GM12873 (cell line): ENCODE results near the gene OVOL1.

ENCODE experiments used
- CTCF ChIP-seq: IDR thresholded peaks from 2 replicates; pipeline ENCODE4 v1.5.1; 2012; ENCODE audit warnings: low read depth, mild to moderate bottlenecking, moderate library complexity, low read length, control low read depth; ENCODE audit not compliant: insufficient read depth; ENCODE audit errors: missing control alignments

The OVOL1 gene

DNA sequence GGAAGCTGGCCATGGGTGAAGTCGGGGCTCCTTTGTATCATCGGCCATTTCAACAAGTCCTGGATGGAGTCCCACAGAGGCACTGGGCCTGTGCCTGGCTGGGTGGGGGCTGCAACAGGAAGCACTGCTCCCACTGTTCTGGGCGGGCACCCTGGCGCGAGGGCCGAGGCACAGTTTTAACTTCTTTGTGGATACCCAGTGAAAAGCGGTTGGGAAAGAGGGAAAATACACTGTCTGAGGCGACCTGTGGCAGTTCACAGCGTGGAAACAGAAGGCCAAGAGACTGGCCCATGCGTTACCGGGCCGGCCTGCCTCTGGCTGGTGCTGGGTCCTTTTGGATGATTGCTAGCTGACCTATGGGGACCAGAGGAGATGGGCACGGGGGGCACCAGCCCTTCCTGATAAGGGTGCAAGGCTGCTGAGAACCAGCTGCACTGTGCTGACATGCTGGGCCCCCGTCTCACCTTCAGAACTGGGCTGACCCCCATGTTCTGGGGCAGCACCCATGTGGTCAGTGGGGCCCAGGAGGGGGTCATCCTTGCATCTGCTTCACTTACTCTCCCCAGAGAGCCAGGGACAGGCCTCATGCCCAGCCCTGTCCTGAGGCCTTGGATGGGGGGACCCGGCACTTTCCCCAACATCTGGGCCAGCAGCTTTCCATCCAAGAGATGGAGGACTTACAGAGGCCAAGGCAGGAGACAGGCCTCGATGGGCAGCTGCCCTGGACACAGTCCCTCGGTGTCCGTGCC is 4.2 kb downstream of the OVOL1 start:
- TF ChIP-seq CTCF, result no peak

DNA sequence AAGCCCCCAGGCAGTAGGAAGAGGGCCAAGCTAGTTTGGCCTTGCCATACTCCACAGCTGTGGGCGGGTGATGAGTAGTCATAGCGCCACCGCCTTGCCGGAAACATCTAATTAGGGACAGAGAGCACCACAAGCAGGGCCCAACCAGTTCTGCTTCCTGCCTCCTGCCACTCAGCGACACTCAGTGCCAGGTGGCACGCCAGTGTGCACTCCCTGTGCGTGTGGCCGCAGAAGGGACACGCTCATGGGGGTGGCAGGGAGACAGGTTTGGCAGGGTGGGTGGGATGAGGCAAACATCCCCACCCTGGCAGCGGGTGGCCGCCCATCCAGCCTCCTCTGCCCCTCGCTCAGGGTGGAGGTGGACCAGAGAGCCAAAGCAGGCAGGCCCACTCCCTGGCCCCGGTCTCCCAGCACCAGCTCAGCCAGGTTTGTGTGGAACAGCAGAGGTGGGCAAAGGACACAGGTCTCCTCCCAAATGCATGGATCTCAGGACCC is 4.9 kb downstream of the OVOL1 start:
- TF ChIP-seq CTCF, result peak; percentile 4

GRCh38 chr11:65792456-65792855 is 5.6 kb downstream of the OVOL1 start:
- no peak for TF ChIP-seq CTCF

DNA sequence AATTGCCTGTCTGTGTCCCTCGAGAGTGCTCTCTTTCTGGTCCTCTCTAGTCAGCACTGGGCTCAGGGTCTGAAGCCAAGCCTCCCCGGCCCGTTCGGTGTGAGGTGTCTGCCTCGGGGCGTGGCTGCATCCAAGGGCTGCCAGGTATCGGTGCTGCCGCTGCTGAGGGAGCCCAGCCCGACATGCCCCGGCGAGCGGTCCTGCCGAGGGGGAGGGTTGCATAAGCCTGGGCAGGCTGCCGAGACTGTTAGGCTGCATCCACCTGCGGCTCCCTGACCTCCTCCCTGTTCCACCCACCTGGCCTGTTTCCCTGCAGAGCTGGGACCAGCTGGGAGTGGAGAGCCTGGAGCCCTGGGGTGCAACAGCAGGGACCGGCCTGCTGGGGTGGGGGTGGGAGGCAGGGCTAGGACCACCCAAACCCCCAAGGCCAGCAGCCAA is 6.3 kb downstream of the OVOL1 start:
- TF ChIP-seq CTCF, result no peak

DNA sequence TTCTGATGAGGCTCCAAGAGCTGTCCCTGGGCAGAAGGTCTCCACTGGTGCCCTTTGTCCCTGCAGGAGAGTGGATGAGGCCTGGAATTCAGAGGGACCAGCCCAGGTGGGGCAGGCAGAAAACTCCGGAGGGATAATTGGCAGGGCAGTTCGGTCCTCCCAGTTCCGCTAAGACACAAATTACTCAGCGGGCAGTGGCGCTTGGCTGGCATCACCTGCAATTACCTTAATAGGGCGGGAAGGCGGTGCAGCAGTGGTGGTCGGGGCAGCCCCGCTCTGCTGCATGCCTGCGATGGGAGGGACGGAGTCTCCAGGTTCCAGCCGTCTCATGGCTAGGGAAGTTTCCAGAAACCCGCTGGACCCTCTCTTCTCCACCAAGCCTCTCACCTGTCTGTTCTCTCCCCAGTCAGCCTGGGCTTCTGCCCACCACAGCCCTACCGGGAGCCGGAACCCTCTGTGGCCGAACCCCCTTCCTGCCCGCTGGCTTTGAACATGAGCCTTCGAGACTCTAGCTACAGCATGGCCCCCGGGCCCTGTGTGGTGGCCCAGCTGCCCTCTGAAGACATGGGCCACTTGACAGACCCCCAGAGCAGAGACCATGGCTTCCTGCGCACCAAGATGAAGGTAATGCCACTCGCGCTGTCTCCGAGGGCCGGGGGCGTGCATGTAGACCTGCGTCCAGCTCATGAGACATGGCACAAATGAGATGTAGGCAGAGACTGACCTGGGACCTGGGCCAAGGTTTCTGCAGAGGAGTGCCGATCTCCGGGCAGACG is 7.0 kb downstream of the OVOL1 start:
- TF ChIP-seq CTCF, result no peak

DNA sequence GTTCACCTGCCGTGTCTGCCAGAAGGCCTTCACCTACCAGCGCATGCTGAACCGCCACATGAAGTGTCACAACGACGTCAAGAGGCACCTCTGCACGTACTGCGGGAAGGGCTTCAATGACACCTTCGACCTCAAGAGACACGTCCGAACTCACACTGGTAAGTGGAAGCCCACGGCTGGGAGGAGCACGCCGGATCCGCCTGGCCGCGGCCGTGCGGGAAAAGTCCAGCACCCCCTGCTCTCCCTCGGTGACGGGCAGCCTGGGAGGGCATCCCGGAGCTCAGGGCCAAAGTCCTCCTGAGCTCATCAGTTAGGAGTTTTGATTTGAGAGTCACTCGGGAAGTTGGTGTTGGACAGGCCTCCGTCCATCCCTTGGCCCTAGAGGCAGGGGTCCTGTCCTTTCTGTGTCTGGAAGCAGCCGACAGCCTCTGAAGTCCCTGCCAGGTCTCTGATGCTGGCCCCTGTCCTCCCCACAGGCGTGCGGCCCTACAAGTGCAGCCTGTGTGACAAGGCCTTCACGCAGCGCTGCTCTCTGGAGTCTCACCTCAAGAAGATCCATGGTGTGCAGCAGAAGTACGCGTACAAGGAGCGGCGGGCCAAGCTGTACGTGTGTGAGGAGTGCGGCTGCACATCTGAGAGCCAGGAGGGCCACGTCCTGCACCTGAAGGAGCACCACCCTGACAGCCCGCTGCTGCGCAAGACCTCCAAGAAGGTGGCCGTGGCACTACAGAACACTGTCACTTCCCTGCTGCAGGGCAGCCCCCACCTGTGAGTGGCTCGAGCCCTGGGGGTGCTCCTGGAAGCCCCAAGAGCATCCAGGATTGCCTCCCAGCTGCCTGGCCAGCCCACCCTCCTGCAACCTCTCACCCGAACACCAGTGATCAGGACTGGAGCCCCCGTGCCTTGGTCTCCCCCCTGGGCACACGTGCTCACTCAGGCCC is 8.0 kb downstream of the OVOL1 start:
- no peak for TF ChIP-seq CTCF
